HG03135 (cell line): ENCODE results near the gene SLC2A1.

Experiments
- ATAC-seq: cut with Tn5 transposase; IDR thresholded peaks from one replicate; pipeline ENCODE4 v1.9.1; 2021; ENCODE audit warnings: mild to moderate bottlenecking, moderate library complexity; ENCODE audit not compliant: unreplicated experiment

The SLC2A1 gene

DNA sequence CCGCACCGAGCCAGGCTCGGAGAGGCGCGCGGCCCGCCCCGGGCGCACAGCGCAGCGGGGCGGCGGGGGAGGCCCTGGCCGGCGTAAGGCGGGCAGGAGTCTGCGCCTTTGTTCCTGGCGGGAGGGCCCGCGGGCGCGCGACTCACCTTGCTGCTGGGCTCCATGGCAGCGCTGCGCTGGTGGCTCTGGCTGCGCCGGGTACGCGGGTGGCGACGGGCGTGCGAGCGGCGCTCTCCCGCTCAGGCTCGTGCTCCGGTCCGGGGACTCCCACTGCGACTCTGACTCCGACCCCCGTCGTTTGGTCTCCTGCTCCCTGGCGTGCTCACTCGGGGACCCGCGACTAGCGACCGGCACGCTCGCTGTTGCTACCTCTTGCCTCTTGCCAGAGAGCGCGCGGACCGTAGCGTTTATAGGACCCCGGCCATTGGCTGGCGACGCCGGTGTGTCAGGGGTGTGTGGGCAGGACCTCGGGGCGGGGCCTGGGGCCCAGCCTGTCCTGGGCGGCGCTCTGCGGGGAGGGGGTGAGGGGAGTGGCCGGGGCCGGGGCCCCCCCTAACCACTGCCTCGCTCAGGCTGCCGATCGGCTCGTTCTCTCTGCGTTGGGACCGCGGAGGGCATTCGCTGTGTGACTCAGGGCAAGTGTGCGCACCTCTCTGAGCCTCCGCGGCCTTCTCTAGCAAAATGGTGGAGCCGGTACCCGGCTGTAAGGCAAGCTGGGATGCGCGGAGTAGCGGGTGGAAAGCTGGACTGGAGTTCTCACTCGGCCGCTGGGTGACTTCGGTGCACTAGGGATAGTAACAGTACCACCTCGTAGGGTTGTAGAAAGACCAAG, at the start of gene SLC2A1:
Gene SLC2A1, minus strand, starts transcription at position 381 of the 832 bp plus-strand sequence. Its CDS starts 217 bp downstream, at position 164.
- ATAC-seq, result peak; percentile 75

- no peak for ATAC-seq
Observed at GRCh38 chr1:43007377-43008114, 48.9 kb upstream of the SLC2A1 start.

- no peak for ATAC-seq
Observed at GRCh38 chr1:43005460-43006361, 47.0 kb upstream of the SLC2A1 start.

GRCh38 chr1:43004587-43005459, 46.2 kb upstream of the SLC2A1 start:
- ATAC-seq, result no peak

DNA sequence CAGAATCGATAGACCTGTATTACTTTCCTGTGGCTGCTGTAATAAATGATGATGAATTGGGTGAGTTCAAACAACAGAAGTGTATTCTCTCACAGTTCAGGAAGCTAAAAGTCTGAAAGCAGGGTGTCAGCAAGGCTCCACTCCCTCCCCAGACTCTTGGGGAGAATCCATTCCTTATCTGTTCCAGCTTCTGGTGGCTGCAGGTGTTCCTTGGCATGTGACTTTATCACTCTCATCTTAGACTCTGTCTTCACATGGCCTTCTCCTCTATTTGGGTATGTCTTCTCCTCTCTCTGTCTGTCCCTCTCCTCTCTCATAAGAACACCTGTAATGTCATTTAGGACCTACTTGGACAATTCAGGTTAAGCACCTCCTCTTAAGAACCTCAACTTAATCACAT, 44.1 kb upstream of the SLC2A1 start:
- ATAC-seq, result no peak

- no peak for ATAC-seq
Observed at GRCh38 chr1:43002116-43002515, 43.4 kb upstream of the SLC2A1 start.

DNA sequence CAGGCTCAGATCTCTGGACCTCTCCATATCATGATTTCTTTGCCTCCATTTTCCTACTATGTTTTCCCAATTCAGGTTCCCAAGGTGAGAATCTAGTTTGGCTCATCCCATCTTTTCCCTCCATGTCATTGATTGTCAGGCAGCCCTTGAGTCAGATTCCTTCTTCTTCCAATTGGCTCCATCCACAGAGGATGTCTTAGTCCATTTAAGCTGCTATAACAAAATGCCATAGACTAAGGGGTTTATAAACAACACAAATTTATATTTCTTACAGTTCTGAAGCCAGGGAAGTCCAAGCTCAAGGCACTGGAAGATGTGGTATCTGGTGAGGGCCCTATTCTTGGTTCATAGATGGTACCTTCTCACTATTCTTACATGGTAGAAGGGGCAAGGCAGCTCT, 42.8 kb upstream of the SLC2A1 start:
- no peak for ATAC-seq

DNA sequence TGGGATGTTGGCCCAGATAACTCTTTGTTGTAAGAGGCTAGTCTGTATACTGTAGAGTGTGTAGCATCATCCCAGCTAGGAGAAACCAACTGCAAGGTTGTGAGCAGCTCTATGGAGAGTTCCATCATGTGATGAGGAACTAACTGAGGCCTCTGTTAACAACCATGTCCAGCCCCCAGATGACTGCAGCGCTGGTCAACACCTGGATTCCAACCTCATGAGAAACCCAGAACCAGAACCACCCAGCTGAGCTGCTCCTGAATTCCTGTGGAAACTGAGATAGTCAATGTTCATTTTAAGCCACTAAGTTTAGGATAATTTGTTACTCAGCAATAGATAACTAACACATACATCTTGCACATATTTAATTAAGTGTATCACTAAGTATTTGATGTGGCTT, 41.6 kb upstream of the SLC2A1 start:
- no peak for ATAC-seq

GRCh38 chr1:42999308-42999707, 40.6 kb upstream of the SLC2A1 start:
- ATAC-seq, result no peak

- ATAC-seq, result no peak
Observed at GRCh38 chr1:42998386-42998785, 39.7 kb upstream of the SLC2A1 start.

GRCh38 chr1:42996384-42996970, 37.8 kb upstream of the SLC2A1 start:
- no peak for ATAC-seq

GRCh38 chr1:42993502-42994136, 35.0 kb upstream of the SLC2A1 start:
- no peak for ATAC-seq

GRCh38 chr1:42992054-42992571, 33.4 kb upstream of the SLC2A1 start:
- ATAC-seq, result no peak

DNA sequence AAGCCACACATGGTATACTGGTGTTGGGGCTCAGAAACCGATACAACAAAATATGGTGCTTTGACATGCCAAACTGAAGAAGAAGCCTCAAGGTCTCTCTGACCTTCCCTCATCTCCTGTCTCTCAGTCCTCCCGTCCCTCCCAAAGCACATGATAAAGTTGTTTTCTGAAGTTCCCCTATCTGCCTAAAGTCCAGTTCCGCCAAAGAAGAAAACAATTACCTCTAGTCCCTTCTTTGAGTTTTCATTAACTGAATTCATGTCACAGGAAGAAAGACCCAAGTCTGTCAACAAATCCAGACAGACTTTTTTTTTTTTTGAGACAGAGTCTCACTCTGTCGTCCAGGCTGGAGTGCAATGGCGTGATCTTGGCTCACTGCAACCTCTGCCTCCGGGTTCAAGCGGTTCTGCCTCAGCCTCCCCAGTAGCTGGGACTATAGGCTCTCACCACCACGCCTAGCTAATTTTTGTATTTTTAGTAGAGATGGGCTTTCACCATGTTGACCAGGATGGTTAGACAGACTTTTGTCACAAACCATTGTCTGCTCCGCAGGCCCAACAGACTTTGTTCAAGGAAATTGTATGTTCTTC, 32.2 kb upstream of the SLC2A1 start:
- no peak for ATAC-seq

GRCh38 chr1:42983693-42984092, 25.0 kb upstream of the SLC2A1 start:
- ATAC-seq, result no peak

DNA sequence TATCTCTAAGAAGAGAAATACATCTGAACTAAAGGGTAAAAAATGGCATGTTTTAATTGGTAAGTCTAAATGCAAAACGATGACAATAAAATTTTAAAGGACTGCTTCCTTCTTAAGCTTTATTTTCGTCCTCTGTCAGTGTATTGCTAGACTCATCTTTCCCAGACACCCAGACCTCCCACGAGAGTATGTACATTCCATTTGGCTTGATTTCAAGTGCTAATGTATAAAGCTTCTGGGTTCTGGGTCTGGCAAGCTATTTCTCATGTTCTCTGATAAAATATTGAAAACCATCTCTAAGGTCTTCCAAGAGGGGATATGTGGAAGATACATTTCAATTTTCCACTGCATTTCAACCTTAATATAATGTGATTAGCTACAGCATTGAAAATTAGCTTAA, 24.6 kb upstream of the SLC2A1 start:
- ATAC-seq, result no peak

- ATAC-seq, result no peak
Observed at GRCh38 chr1:42982641-42983040, 24.0 kb upstream of the SLC2A1 start.

GRCh38 chr1:42981871-42982270, 23.2 kb upstream of the SLC2A1 start:
- no peak for ATAC-seq
